Tibial nerve (tissue), 4 donors: ENCODE results near the gene SLC39A6.

Source experiments
- CTCF ChIP-seq, 5 experiments: fragments of 200-600 bp in 3 of 5; fragments of 450-650 bp in 2 of 5; sonication (generic) in 3 of 5; IDR thresholded peaks; one replicate each; pipeline ENCODE4 v1.5.1; 2016 to 2019; ENCODE audit warnings: antibody characterized with exemption in 5 of 5, mild to moderate bottlenecking in 3 of 5, moderate library complexity in 2 of 5
- EP300 ChIP-seq, 2 donors: sonication (generic); formaldehyde crosslinking; IDR thresholded peaks; one replicate each; pipeline ENCODE4 v1.6.1; 2017; ENCODE audit warnings: antibody characterized with exemption in 2 of 2, mild to moderate bottlenecking in 1 of 2
- POLR2A ChIP-seq, 2 donors: fragments of 450-650 bp; IDR thresholded peaks; one replicate each; pipeline ENCODE4 v1.6.1; 2017; ENCODE audit warnings: antibody characterized with exemption in 2 of 2, mild to moderate bottlenecking in 2 of 2, moderate library complexity in 2 of 2

GRCh38 chr18:36131692-36132483 lies 2.7 kb upstream of the SLC39A6 start:
- TF ChIP-seq POLR2A (IDR thresholded peaks at IDR 0.05) (no peak), EP300 (IDR thresholded peaks at IDR 0.05) (no peak), CTCF (IDR thresholded peaks at IDR 0.05) (no peak)
